Measurements from ENCODE around the gene GNG14. TPM values are rescaled to one million over a fixed set of nuclear protein-coding genes. Genes with fewer than 3 reads are reported as not detected.
A peak's percentile ranks its signal among the peaks of the same experiment; 100 is the strongest.

The GNG14 gene
- total RNA-seq, 3 donors from 2014 or later (not counting 1 experiment from before 2014, with no cell fraction given): not detected

DNA sequence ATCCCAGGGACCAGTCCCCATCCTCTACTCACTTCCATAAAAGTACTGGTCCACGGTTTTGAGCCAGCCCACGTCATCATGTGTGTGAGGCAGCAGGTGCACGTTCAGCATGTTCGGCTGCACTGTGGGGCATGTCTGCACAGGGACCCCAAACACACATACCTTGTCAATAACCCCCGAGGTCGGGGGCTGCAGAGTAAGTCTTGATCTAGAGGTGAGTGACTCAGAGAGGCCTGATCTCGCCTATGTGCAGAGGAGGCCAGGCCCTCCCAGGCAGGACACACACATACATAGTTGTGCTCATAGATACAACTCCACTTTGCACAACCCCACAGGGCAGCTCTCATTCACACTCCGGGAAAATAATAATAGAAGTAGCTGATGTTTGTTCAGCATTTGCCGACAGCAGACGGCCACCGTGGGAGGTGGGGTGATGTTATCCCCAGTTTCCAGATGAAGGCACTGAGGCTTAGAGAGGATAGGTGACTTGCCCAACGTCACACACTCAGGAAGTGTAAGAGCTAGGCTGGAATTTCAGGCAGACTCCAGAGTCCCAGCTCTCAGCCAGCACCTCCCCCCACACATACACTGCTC is 22.0 kb upstream of the GNG14 start:
- H3K4me3 ChIP-seq (ENCODE audit: low read length): peak overlapping the region; percentile 94
- H3K4me3 Mint-ChIP-seq: peak overlapping the region; percentile 96
- H3K9me3 ChIP-seq (ENCODE audit: control insufficient read depth, insufficient read depth, low read length): no peaks in the 10 kb centered on the region
- ATAC-seq (no peak), DNase-seq (peak in 1 of 2 donors; percentile 43)
- H3K36me3 ChIP-seq (ENCODE audit: control insufficient read depth, insufficient read depth, low read length): peaks cover 30% of the 10 kb centered on the region
- peaks cover 41 to 52% of the 10 kb centered on the region in 2 donors for H3K4me1 Mint-ChIP-seq
- WGBS (ENCODE audit: insufficient coverage): 25% methylated on average over 10 of the region's 12 CpGs
- no peak for TF ChIP-seq CTCF (IDR thresholded peaks at IDR 0.05)
- intact Hi-C loops (cut with micrococcal nuclease): loop anchor here (5.0 kb wide), 1 partner anchor 57 kb away; the partner anchor contains the start of gene TNPO2
- H3K27me3 ChIP-seq (ENCODE audit: control insufficient read depth, insufficient read depth, low read length): no peaks in the 10 kb centered on the region
- H3K36me3 Mint-ChIP-seq: no peaks in the 10 kb centered on the region
- H3K27me3 Mint-ChIP-seq (ENCODE audit: low read depth in 2 of 2): no peaks in the 10 kb centered on the region
- no peaks in the 10 kb centered on the region for H3K9me3 Mint-ChIP-seq
- peak overlapping the region; percentile 90 for H3K27ac ChIP-seq (ENCODE audit: low read length)
- H3K4me1 ChIP-seq (ENCODE audit: control insufficient read depth, insufficient read depth, low read length): peaks cover 58% of the 10 kb centered on the region
- peak overlapping the region; percentile 98 for H3K27ac Mint-ChIP-seq

DNA sequence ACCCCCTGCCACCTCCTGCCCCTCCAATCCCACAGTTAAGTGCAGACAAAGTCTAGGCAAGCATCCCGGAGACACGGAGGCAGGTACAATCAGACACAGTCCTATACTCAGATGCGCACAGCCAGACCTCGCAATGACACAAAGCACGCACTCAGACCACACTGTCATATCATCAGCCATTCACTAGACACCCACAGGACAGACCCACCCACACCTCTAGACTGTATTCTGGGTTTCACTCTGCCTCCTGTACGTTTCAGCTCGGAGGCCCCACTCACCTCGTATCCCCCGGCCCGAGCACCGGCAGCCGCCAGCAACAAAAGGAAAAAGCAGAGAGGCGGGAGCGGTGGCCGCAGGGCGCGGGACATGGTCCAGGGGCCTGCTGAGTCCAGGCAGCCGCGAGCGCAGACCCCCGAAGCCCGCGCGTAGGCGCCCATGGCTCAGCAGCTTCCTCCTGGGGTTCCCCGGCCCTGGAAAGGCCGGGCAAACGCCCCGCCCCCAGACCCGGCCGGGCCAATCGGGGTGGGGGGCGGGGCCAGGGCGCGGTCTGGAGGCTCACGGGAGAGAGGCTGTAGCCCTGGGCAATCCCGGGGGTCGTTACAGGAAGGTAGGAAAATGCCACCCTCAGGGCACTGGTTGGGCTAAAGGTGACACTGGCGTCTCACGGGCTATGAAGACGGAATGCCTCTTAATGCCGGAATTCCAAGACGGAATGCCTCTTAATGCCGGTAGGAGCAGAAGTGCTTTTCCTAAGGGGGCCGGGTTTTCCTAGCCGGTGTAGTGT is 21.3 kb upstream of the GNG14 start, which contains the start of the genes MAN2B1 and WDR83:
Gene MAN2B1, minus strand, starts transcription at position 478 of the 784 bp plus-strand sequence. Its CDS starts 41 bp downstream, at position 437.
Gene WDR83, plus strand, starts transcription at position 543 of the 784 bp plus-strand sequence. CDS start 2,984 bp downstream, outside the sequence.
- ATAC-seq (peak; percentile 78 to 87 (median 82)), DNase-seq (peak; percentile 77 to 91)
- TF ChIP-seq CTCF (IDR thresholded peaks at IDR 0.05): no peak
- Mint-ChIP-seq H3K4me1 (peaks cover 41 to 52% of the 10 kb centered on the region in 2 donors), H3K36me3 (no peaks in the 10 kb centered on the region), H3K9me3 (no peaks in the 10 kb centered on the region), H3K4me3 (peak within 1 kb of the TSS; percentile 96), H3K27me3 (ENCODE audit: low read depth in 2 of 2) (no peaks in the 10 kb centered on the region), H3K27ac (peak within 1 kb of the TSS; percentile 98)
- H3K9me3 ChIP-seq (ENCODE audit: control insufficient read depth, insufficient read depth, low read length): no peaks in the 10 kb centered on the region
- H3K4me1 ChIP-seq (ENCODE audit: control insufficient read depth, insufficient read depth, low read length): peaks cover 59% of the 10 kb centered on the region
- no peaks in the 10 kb centered on the region for H3K27me3 ChIP-seq (ENCODE audit: control insufficient read depth, insufficient read depth, low read length)
- H3K36me3 ChIP-seq (ENCODE audit: control insufficient read depth, insufficient read depth, low read length): peaks cover 23% of the 10 kb centered on the region
- peak within 1 kb of the TSS; percentile 90 for H3K27ac ChIP-seq (ENCODE audit: low read length)
- under 1% methylated on average over 46 of the region's 46 CpGs for WGBS (ENCODE audit: insufficient coverage)
- peak within 1 kb of the TSS; percentile 94 for H3K4me3 ChIP-seq (ENCODE audit: low read length)
- intact Hi-C loops (cut with micrococcal nuclease): loop anchor here (5.0 kb wide), 1 partner anchor 56 kb away; the partner anchor contains the start of gene TNPO2

GRCh38 chr19:12667731-12668302 is 20.0 kb upstream of the GNG14 start:
- no peaks in the 10 kb centered on the region for H3K36me3 Mint-ChIP-seq
- H3K27me3 Mint-ChIP-seq (ENCODE audit: low read depth in 2 of 2): no peaks in the 10 kb centered on the region
- WGBS (ENCODE audit: insufficient coverage): 97% methylated on average over 3 of the region's 4 CpGs
- H3K9me3 Mint-ChIP-seq: no peaks in the 10 kb centered on the region
- Histone ChIP-seq H3K27ac (ENCODE audit: low read length) (peak overlapping the region; percentile 96), H3K27me3 (ENCODE audit: control insufficient read depth, insufficient read depth, low read length) (no peaks in the 10 kb centered on the region), H3K4me3 (ENCODE audit: low read length) (no peak overlapping the region), H3K4me1 (ENCODE audit: control insufficient read depth, insufficient read depth, low read length) (peaks cover 59% of the 10 kb centered on the region), H3K36me3 (ENCODE audit: control insufficient read depth, insufficient read depth, low read length) (peaks cover 18% of the 10 kb centered on the region), H3K9me3 (ENCODE audit: control insufficient read depth, insufficient read depth, low read length) (no peaks in the 10 kb centered on the region)
- H3K27ac Mint-ChIP-seq: peak overlapping the region; percentile 98
- peaks cover 47 to 61% of the 10 kb centered on the region in 2 donors for H3K4me1 Mint-ChIP-seq
- ATAC-seq: no peak
- intact Hi-C loops (cut with micrococcal nuclease): loop anchor here (5.0 kb wide), 1 partner anchor 54 kb away; the partner anchor contains the start of gene TNPO2
- no peak for TF ChIP-seq CTCF (IDR thresholded peaks at IDR 0.05)
- H3K4me3 Mint-ChIP-seq: peak overlapping the region; percentile 97
- DNase-seq: no peak

All from natural killer cell (primary cell).